Parathyroid adenoma (tissue), 2 donors: Measurements from ENCODE around the gene AGPS.
"Not testable (repeated sequence)": the region's sequence is repeated elsewhere in the genome, so short reads cannot be mapped to it uniquely, and the experiment has no call there.

Source experiments
- H2AFZ ChIP-seq: fragments of 300-600 bp; sonication (generic); one replicate; pipeline ENCODE4 v1.7.0; 2017; ENCODE audit warnings: antibody characterized with exemption, mild to moderate bottlenecking
- H3K27ac ChIP-seq: fragments of 300-600 bp; sonication (generic); one replicate; pipeline ENCODE4 v1.7.0; 2017
- H3K27me3 ChIP-seq: fragments of 300-600 bp; sonication (generic); one replicate; pipeline ENCODE4 v1.7.0; 2017; ENCODE audit warnings: low read length; ENCODE audit not compliant: control insufficient read depth, insufficient read depth
- H3K36me3 ChIP-seq: fragments of 300-600 bp; sonication (generic); one replicate; pipeline ENCODE4 v1.7.0; 2017; ENCODE audit warnings: low read length; ENCODE audit not compliant: control insufficient read depth, insufficient read depth
- H3K4me1 ChIP-seq: fragments of 300-600 bp; sonication (generic); one replicate; pipeline ENCODE4 v1.7.0; 2017; ENCODE audit warnings: control low read depth
- H3K4me2 ChIP-seq: fragments of 300-600 bp; sonication (generic); one replicate; pipeline ENCODE4 v1.7.0; 2017; ENCODE audit warnings: low read length
- H3K4me3 ChIP-seq: fragments of 300-600 bp; sonication (generic); one replicate; pipeline ENCODE4 v1.7.0; 2017; ENCODE audit warnings: low read depth, low read length
- H3K79me2 ChIP-seq: fragments of 300-600 bp; sonication (generic); one replicate; pipeline ENCODE4 v1.7.0; 2017; ENCODE audit warnings: control low read depth
- H3K9ac ChIP-seq: fragments of 300-600 bp; sonication (generic); one replicate; pipeline ENCODE4 v1.7.0; 2017; ENCODE audit warnings: mild to moderate bottlenecking
- H3K9me3 ChIP-seq: fragments of 300-600 bp; sonication (generic); one replicate; pipeline ENCODE4 v1.7.0; 2017; ENCODE audit warnings: low read length; ENCODE audit not compliant: control insufficient read depth
- CTCF ChIP-seq: fragments of 300-600 bp; sonication (generic); IDR thresholded peaks from one replicate; pipeline ENCODE4 v1.7.0; 2017; ENCODE audit warnings: antibody characterized with exemption, mild to moderate bottlenecking
- donor health status: primary hyperparathyroidism.

Gene AGPS

DNA sequence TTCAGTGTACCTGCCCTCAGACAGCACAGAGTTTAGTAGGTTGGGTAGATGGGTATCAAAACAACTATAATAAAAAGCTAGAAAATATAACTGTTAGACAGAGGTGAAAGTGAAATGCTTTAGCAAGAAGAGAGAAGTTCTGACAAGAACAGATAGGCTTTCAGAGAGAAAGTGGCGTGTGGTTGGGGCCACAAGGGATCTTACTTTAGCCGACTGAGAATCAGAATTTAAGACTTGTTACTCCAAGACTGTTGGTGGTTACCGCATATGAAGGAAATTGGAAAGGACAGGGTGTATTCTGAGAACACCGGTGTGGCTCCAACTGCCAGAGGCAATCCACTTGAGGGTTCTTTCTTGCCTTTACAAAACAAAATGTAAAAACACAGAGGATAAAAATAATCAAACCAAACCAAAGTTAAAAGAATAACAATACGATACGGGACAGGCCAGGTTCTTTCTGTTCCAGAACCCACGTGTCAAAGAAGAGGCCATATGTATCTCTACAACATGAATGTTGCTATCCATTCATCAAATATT, 44.4 kb upstream of the AGPS start:
- Histone ChIP-seq H3K4me2 (no peak overlapping the region), H3K36me3 (no peaks in the 10 kb centered on the region), H3K9me3 (no peaks in the 10 kb centered on the region), H3K4me3 (no peak overlapping the region), H3K9ac (no peak overlapping the region), H3K27ac (no peak overlapping the region), H2AFZ (no peak overlapping the region), H3K4me1 (peaks cover 12% of the 10 kb centered on the region), H3K79me2 (no peaks in the 10 kb centered on the region), H3K27me3 (no peaks in the 10 kb centered on the region)
- TF ChIP-seq CTCF: no peak

- no peaks in the 10 kb centered on the region for H3K27me3 ChIP-seq
- no peak for TF ChIP-seq CTCF
- no peak overlapping the region for H3K27ac ChIP-seq
- no peak overlapping the region for H3K9ac ChIP-seq
- no peaks in the 10 kb centered on the region for H3K9me3 ChIP-seq
- no peaks in the 10 kb centered on the region for H3K36me3 ChIP-seq
- H3K4me1 ChIP-seq: peaks cover 12% of the 10 kb centered on the region
- H3K4me3 ChIP-seq: no peak overlapping the region
- no peaks in the 10 kb centered on the region for H3K79me2 ChIP-seq
- H3K4me2 ChIP-seq: no peak overlapping the region
- no peak overlapping the region for H2AFZ ChIP-seq
Observed at GRCh38 chr2:177348733-177349693, 43.6 kb upstream of the AGPS start.

GRCh38 chr2:177350624-177351023, 41.9 kb upstream of the AGPS start:
- H3K27ac ChIP-seq: not testable (repeated sequence)

DNA sequence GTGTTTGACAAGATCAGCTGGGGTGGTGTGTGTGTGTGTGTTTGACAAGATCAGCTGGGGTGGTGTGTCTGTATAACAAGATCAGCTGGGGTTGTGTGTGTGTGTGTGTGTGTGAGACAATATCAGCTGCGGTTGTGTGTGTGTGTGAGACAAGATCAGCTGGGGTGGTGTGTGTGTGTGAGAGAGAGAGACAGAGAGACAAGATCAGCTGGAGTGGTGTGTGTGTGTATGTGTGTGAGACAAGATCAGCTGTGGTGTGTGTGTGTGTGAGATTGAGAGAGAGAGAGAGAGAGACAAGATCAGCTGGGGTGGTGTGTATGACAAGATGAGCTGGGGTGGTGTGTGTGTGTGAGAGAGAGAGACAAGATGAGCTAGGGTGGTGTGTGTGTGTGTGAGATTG, 41.5 kb upstream of the AGPS start:
- H3K36me3 ChIP-seq, H3K79me2 ChIP-seq, H3K4me3 ChIP-seq, H3K27me3 ChIP-seq, H3K4me2 ChIP-seq, H3K27ac ChIP-seq, H2AFZ ChIP-seq, H3K9me3 ChIP-seq, H3K9ac ChIP-seq: not testable (repeated sequence)
- H3K4me1 ChIP-seq: peaks cover 12% of the 10 kb centered on the region

More at GRCh38 chr2:177350624-177351023, 41.9 kb upstream of the AGPS start:
- H3K9me3 ChIP-seq, H3K27me3 ChIP-seq, H3K4me2 ChIP-seq, H3K79me2 ChIP-seq, H3K36me3 ChIP-seq, H2AFZ ChIP-seq, H3K9ac ChIP-seq, H3K4me3 ChIP-seq: not testable (repeated sequence)
- H3K4me1 ChIP-seq: peaks cover 12% of the 10 kb centered on the region

GRCh38 chr2:177352441-177353186, 40.0 kb upstream of the AGPS start:
- Histone ChIP-seq H3K9me3 (no peaks in the 10 kb centered on the region), H3K36me3 (no peaks in the 10 kb centered on the region), H2AFZ (no peak overlapping the region), H3K27me3 (no peaks in the 10 kb centered on the region), H3K79me2 (no peaks in the 10 kb centered on the region), H3K9ac (no peak overlapping the region), H3K4me2 (no peak overlapping the region), H3K27ac (peak overlapping the region; percentile 6), H3K4me1 (peaks cover 8% of the 10 kb centered on the region), H3K4me3 (no peak overlapping the region)
- TF ChIP-seq CTCF: no peak
